ENCODE measurements around the gene KRT23. TPM values are rescaled to one million over a fixed set of nuclear protein-coding genes. Genes with fewer than 3 reads are reported as not detected.
A peak's percentile ranks its signal among the peaks of the same experiment; 100 is the strongest.

Gene KRT23
- total and polyA plus RNA-seq, 2 of the 13 experiments (the other 11 are each of a cell fraction or from before 2014, with no cell fraction given), result 24.7 to 51.1 TPM

DNA sequence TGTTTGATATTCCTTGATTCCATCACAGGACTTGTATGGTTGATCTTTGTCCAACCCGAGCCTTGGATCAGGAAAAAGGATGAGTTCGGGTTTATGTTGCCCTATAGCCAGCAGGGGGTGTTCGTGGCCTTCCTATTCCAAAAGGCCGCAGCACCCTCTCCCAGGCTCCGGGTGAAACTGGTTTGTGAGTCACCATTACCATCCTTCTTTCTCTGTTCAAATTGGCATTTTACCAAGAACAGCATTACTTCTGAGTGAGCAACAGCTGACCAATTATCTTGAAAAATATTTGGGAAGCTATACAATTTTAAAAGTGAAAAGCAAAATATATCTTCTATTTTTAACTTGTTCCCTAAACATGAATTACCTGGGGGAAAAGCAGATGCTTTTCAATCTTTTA, 28.1 kb downstream of the KRT23 start (continued):
- no peak for TF ChIP-seq ZNF75D (CRISPR knock-in tag; IDR thresholded peaks at IDR 0.05; ENCODE audit: borderline replicate concordance)
- 0 out of 2 replicates have a peak, but pooled peaks have one; percentile 57 for TF ChIP-seq DNMT3B (CRISPR knock-in tag; conservative IDR thresholded peaks at IDR 0.05)
- no peak for TF ChIP-seq ZNF577 (CRISPR knock-in tag; IDR thresholded peaks at IDR 0.05; ENCODE audit: borderline replicate concordance, low read depth)
- TF ChIP-seq ZNF33B (CRISPR knock-in tag; IDR thresholded peaks at IDR 0.05), result no peak
- TF ChIP-seq ZNF720 (CRISPR knock-in tag; IDR thresholded peaks at IDR 0.05), result no peak
- TF ChIP-seq, protein P1, sequence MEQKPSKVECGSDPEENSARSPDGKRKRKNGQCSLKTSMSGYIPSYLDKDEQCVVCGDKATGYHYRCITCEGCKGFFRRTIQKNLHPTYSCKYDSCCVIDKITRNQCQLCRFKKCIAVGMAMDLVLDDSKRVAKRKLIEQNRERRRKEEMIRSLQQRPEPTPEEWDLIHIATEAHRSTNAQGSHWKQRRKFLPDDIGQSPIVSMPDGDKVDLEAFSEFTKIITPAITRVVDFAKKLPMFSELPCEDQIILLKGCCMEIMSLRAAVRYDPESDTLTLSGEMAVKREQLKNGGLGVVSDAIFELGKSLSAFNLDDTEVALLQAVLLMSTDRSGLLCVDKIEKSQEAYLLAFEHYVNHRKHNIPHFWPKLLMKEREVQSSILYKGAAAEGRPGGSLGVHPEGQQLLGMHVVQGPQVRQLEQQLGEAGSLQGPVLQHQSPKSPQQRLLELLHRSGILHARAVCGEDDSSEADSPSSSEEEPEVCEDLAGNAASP (CRISPR knock-in tag; IDR thresholded peaks at IDR 0.05; ENCODE audit: borderline replicate concordance), result no peak
- no peak for TF ChIP-seq KLF12 (CRISPR knock-in tag; IDR thresholded peaks at IDR 0.05; ENCODE audit: borderline replicate concordance)
- TF ChIP-seq MTA1 (CRISPR knock-in tag; IDR thresholded peaks at IDR 0.05; ENCODE audit: borderline replicate concordance), result no peak
- TF ChIP-seq, protein P2, sequence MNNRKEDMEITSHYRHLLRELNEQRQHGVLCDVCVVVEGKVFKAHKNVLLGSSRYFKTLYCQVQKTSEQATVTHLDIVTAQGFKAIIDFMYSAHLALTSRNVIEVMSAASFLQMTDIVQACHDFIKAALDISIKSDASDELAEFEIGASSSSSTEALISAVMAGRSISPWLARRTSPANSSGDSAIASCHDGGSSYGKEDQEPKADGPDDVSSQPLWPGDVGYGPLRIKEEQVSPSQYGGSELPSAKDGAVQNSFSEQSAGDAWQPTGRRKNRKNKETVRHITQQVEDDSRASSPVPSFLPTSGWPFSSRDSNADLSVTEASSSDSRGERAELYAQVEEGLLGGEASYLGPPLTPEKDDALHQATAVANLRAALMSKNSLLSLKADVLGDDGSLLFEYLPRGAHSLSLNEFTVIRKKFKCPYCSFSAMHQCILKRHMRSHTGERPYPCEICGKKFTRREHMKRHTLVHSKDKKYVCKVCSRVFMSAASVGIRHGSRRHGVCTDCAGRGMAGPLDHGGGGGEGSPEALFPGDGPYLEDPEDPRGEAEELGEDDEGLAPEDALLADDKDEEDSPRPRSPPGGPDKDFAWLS (CRISPR knock-in tag; IDR thresholded peaks at IDR 0.05; ENCODE audit: borderline replicate concordance), result no peak
- peak; percentile 75; the same call in 1 of the 2 replicates for TF ChIP-seq SMAD3 (CRISPR knock-in tag; IDR thresholded peaks at IDR 0.05)
- no peak for TF ChIP-seq ZNF160 (CRISPR knock-in tag; IDR thresholded peaks at IDR 0.05)
- TF ChIP-seq, protein P3, sequence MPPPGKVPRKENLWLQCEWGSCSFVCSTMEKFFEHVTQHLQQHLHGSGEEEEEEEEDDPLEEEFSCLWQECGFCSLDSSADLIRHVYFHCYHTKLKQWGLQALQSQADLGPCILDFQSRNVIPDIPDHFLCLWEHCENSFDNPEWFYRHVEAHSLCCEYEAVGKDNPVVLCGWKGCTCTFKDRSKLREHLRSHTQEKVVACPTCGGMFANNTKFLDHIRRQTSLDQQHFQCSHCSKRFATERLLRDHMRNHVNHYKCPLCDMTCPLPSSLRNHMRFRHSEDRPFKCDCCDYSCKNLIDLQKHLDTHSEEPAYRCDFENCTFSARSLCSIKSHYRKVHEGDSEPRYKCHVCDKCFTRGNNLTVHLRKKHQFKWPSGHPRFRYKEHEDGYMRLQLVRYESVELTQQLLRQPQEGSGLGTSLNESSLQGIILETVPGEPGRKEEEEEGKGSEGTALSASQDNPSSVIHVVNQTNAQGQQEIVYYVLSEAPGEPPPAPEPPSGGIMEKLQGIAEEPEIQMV (CRISPR knock-in tag; IDR thresholded peaks at IDR 0.05; ENCODE audit: low read depth), result no peak
- TF ChIP-seq, protein P4, sequence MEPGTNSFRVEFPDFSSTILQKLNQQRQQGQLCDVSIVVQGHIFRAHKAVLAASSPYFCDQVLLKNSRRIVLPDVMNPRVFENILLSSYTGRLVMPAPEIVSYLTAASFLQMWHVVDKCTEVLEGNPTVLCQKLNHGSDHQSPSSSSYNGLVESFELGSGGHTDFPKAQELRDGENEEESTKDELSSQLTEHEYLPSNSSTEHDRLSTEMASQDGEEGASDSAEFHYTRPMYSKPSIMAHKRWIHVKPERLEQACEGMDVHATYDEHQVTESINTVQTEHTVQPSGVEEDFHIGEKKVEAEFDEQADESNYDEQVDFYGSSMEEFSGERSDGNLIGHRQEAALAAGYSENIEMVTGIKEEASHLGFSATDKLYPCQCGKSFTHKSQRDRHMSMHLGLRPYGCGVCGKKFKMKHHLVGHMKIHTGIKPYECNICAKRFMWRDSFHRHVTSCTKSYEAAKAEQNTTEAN (CRISPR knock-in tag; conservative IDR thresholded peaks at IDR 0.05), result no peak; the same call in 1 of the 2 replicates
- 0 out of 2 replicates have a peak, but pooled peaks have one; percentile 19 for TF ChIP-seq THAP11 (CRISPR knock-in tag; IDR thresholded peaks at IDR 0.05)
- no peak for TF ChIP-seq ZNF883 (CRISPR knock-in tag; IDR thresholded peaks at IDR 0.05; ENCODE audit: not compliant biosample characterization)
- no peak for TF ChIP-seq REL (CRISPR knock-in tag; conservative IDR thresholded peaks at IDR 0.05)
- 0 out of 2 replicates have a peak, but pooled peaks have one; percentile 16 for TF ChIP-seq MXD4 (CRISPR knock-in tag; IDR thresholded peaks at IDR 0.05)
- TF ChIP-seq CHD4 (IDR thresholded peaks at IDR 0.05; ENCODE audit: borderline replicate concordance, low read length), result no peak
- no peak for TF ChIP-seq FOXA3 (CRISPR knock-in tag; IDR thresholded peaks at IDR 0.05)
- no peak for TF ChIP-seq ZNF256 (CRISPR knock-in tag; conservative IDR thresholded peaks at IDR 0.05)
- TF ChIP-seq, protein P5, sequence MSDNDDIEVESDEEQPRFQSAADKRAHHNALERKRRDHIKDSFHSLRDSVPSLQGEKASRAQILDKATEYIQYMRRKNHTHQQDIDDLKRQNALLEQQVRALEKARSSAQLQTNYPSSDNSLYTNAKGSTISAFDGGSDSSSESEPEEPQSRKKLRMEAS (IDR thresholded peaks at IDR 0.05), result no peak
- TF ChIP-seq IRX3 (CRISPR knock-in tag; IDR thresholded peaks at IDR 0.05; ENCODE audit: borderline replicate concordance, low read depth), result no peak
- TF ChIP-seq HMGA1 (CRISPR knock-in tag; conservative IDR thresholded peaks at IDR 0.05), result no peak
- TF ChIP-seq HMG20B (CRISPR knock-in tag; conservative IDR thresholded peaks at IDR 0.05), result no peak
- no peak for TF ChIP-seq ZNF430 (CRISPR knock-in tag; IDR thresholded peaks at IDR 0.05)
- TF ChIP-seq ZNF724P (CRISPR knock-in tag; IDR thresholded peaks at IDR 0.05; ENCODE audit: borderline replicate concordance), result no peak
- TF ChIP-seq ZNF7 (CRISPR knock-in tag; IDR thresholded peaks at IDR 0.05), result no peak
